ENCODE data around the gene HHIPL1. TPM values are rescaled to one million over a fixed set of nuclear protein-coding genes. Genes with fewer than 3 reads are reported as not detected.
A peak's percentile ranks its signal among the peaks of the same experiment; 100 is the strongest.

Gene HHIPL1
- total RNA-seq, 3 donors from 2014 or later (not counting 1 experiment from before 2014, with no cell fraction given), result not detected

GRCh38 chr14:99608591-99608990 is 36.3 kb upstream of the HHIPL1 start:
- Histone ChIP-seq H3K36me3 (ENCODE audit: control insufficient read depth, insufficient read depth, low read length) (no peaks in the 10 kb centered on the region), H3K27me3 (ENCODE audit: control insufficient read depth, insufficient read depth, low read length) (no peaks in the 10 kb centered on the region), H3K27ac (ENCODE audit: low read length) (no peak overlapping the region), H3K4me1 (ENCODE audit: control insufficient read depth, insufficient read depth, low read length) (peaks cover 17% of the 10 kb centered on the region), H3K4me3 (ENCODE audit: low read length) (no peak overlapping the region), H3K9me3 (ENCODE audit: control insufficient read depth, insufficient read depth, low read length) (no peaks in the 10 kb centered on the region)
- Mint-ChIP-seq H3K4me3 (no peak overlapping the region), H3K27me3 (ENCODE audit: low read depth in 2 of 2) (no peaks in the 10 kb centered on the region), H3K9me3 (no peaks in the 10 kb centered on the region), H3K36me3 (no peaks in the 10 kb centered on the region), H3K4me1 (peaks cover 7 to 19% of the 10 kb centered on the region in 2 donors), H3K27ac (no peak overlapping the region)
- intact Hi-C loops (cut with micrococcal nuclease), result loop anchor here (5.0 kb wide), 1 partner anchor 74 kb away; the partner anchor contains the start of gene CYP46A1
- ATAC-seq (no peak), DNase-seq (no peak)
- 89% methylated on average over 2 of the region's 2 CpGs for WGBS (ENCODE audit: insufficient coverage)
- TF ChIP-seq, protein P1, sequence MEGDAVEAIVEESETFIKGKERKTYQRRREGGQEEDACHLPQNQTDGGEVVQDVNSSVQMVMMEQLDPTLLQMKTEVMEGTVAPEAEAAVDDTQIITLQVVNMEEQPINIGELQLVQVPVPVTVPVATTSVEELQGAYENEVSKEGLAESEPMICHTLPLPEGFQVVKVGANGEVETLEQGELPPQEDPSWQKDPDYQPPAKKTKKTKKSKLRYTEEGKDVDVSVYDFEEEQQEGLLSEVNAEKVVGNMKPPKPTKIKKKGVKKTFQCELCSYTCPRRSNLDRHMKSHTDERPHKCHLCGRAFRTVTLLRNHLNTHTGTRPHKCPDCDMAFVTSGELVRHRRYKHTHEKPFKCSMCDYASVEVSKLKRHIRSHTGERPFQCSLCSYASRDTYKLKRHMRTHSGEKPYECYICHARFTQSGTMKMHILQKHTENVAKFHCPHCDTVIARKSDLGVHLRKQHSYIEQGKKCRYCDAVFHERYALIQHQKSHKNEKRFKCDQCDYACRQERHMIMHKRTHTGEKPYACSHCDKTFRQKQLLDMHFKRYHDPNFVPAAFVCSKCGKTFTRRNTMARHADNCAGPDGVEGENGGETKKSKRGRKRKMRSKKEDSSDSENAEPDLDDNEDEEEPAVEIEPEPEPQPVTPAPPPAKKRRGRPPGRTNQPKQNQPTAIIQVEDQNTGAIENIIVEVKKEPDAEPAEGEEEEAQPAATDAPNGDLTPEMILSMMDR (IDR thresholded peaks at IDR 0.05), result no peak

- ATAC-seq, result no peak
- peaks cover 0 to under 1% of the 10 kb centered on the region in 2 donors for H3K27me3 Mint-ChIP-seq (ENCODE audit: low read depth in 2 of 2)
- no peaks in the 10 kb centered on the region for H3K36me3 Mint-ChIP-seq
- TF ChIP-seq, protein P1 (IDR thresholded peaks at IDR 0.05), result peak; percentile 40
- Histone ChIP-seq H3K27me3 (ENCODE audit: control insufficient read depth, insufficient read depth, low read length) (no peaks in the 10 kb centered on the region), H3K9me3 (ENCODE audit: control insufficient read depth, insufficient read depth, low read length) (no peaks in the 10 kb centered on the region), H3K4me1 (ENCODE audit: control insufficient read depth, insufficient read depth, low read length) (peaks cover 17% of the 10 kb centered on the region), H3K4me3 (ENCODE audit: low read length) (no peak overlapping the region), H3K27ac (ENCODE audit: low read length) (no peak overlapping the region), H3K36me3 (ENCODE audit: control insufficient read depth, insufficient read depth, low read length) (no peaks in the 10 kb centered on the region)
- H3K4me1 Mint-ChIP-seq, result peaks cover 7 to 19% of the 10 kb centered on the region in 2 donors
- peak in 1 of 2 donors; percentile 42 for DNase-seq
- WGBS (ENCODE audit: insufficient coverage), result 75% methylated on average over 10 of the region's 10 CpGs
- no peak overlapping the region for H3K4me3 Mint-ChIP-seq
- no peak overlapping the region for H3K27ac Mint-ChIP-seq
- H3K9me3 Mint-ChIP-seq, result no peaks in the 10 kb centered on the region
- intact Hi-C loops (cut with micrococcal nuclease), result loop anchor here (5.0 kb wide), 1 partner anchor 73 kb away; the partner anchor contains the start of gene CYP46A1
Measured at GRCh38 chr14:99609245-99610170, 35.4 kb upstream of the HHIPL1 start.

DNA sequence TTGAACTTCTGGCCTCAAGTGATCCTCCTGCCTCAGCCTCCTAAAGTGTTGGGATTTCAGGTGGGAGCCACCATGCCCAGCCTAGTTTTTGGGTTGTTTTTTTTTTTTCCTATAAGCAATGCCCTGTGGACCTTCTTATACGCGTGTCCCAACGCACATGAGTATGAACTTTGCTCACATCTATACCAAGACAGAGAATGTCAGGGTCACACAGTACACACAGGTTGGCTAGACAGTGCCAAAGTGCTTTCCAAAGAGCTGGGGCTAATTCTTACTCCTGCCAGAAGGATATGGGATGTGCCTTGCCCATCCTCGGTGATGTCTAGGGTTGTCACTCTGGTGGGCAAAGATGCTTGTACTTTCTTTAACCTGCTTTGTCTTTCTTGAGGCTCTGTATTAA is 33.3 kb upstream of the HHIPL1 start:
- no peak overlapping the region for H3K4me3 Mint-ChIP-seq
- H3K27ac Mint-ChIP-seq, result no peak overlapping the region
- Histone ChIP-seq H3K27ac (ENCODE audit: low read length) (no peak overlapping the region), H3K4me1 (ENCODE audit: control insufficient read depth, insufficient read depth, low read length) (peaks cover 7% of the 10 kb centered on the region), H3K36me3 (ENCODE audit: control insufficient read depth, insufficient read depth, low read length) (no peaks in the 10 kb centered on the region), H3K27me3 (ENCODE audit: control insufficient read depth, insufficient read depth, low read length) (no peaks in the 10 kb centered on the region), H3K9me3 (ENCODE audit: control insufficient read depth, insufficient read depth, low read length) (no peaks in the 10 kb centered on the region), H3K4me3 (ENCODE audit: low read length) (no peak overlapping the region)
- H3K36me3 Mint-ChIP-seq, result no peaks in the 10 kb centered on the region
- peaks cover 0 to 11% of the 10 kb centered on the region in 2 donors for H3K4me1 Mint-ChIP-seq
- H3K9me3 Mint-ChIP-seq, result no peaks in the 10 kb centered on the region
- DNase-seq (no peak), ATAC-seq (no peak)
- 92% methylated on average over 4 of the region's 4 CpGs for WGBS (ENCODE audit: insufficient coverage)
- intact Hi-C loops (cut with micrococcal nuclease), result no loop called here
- TF ChIP-seq, protein P1 (IDR thresholded peaks at IDR 0.05), result no peak
- H3K27me3 Mint-ChIP-seq (ENCODE audit: low read depth in 2 of 2), result peaks cover 11 to 17% of the 10 kb centered on the region in 2 donors

Data from natural killer cell (primary cell).